NCI-H1105 treated with DMSO at 0.1 percent for 48 hours (cell line): Measurements from ENCODE around the gene LRRC17.

ENCODE experiments used
- DNase-seq: peaks from one replicate; lab custom pipeline; 2025; lab: John Stamatoyannopoulos, UW

Gene LRRC17

DNA sequence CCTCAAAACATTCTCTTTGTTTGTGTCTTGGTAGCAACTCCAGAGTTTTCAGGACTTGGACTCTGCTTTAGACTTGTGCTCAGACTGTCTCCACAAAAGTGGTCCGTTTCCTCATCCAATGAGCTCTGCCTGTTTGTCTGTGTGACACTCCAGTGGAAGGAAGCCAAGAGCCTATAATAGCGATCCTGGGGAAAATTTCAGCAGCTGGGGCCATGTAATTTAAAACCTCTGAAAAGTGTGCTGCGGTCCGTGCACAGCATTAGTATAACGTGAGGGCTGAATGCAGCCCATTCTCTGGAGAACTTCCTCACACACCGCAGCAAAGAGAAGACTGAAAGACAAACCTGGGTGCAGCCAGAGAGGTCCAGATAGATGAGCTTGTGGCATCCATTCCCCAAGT is at the start of gene LRRC17:
TSS of gene LRRC17 (plus strand) at position 259 of the 400 bp plus-strand sequence. CDS start 20,914 bp downstream, outside the sequence.
- peak; percentile 91 for DNase-seq

DNA sequence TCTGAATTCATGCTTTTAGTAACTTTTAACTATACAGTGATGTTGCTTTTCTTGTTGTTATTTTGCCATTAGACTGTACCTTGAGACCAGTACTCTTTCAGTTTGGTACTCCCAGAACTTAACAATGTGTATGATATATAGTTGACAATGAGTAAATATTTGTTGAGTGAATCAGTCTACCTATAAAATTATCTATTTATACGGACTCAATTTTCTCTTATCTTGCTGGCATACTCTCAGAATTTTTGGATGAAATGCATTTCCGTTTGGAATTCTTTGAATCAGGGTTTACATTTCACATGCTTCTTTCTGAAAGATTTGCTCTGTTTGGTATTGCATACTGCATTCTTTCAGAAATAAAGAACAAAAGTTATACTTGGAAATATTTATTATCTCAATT is 47.8 kb upstream of the LRRC17 start:
- DNase-seq, result no peak

DNA sequence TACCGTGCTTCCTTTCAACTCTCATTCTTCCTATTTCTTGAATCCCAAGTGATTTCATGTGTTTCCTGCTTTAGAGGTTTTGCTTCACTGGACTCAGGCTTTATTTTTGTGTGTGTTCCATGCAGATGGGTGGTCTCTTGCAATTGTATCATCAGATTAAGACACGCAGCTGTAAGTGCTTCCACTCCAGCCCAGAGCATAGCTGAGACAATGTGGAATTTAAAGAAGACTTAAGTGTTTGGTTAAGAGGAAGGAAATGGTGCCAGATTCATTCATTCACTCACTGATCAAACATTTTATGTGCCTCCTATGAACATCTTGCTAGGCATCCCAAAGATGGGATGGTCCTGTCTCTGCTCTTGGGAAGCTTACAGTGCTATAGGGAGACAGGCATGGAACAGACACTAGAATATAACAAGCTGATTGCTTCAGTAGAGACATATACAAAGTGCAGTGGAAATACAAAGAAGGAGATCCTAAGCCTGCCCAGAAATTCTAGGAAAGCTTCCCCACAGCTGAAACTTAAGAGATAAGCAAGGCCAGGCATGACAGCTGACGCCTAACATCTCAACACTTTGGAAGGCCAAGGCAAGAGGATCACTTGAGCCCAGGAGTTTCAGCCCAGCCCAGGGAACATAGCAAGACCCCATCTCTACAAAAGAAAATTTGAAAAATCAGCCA is 46.1 kb upstream of the LRRC17 start:
- DNase-seq, result no peak

DNA sequence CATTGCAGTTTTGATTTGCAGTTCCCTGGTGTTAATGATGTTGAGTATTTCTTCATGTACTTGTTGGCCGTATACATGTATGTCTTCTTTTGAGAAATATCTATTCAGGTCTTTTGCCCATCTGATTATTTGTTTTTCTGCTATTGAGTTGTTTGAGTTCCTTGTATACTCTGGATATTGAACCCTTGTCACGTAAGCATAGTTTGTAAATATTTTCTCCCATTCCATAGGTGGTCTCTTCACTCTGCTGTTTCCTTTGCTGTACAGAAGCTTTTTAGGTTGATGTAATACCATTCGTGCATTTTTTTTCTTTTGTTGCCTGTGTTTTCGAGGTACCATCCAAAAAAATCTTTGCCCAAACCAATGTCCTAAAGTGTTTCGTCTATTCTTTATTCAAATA is 43.6 kb upstream of the LRRC17 start:
- DNase-seq, result no peak

- DNase-seq, result no peak
These were observed 40.3 kb upstream of the LRRC17 start for GRCh38 chr7:102872460-102872859.

DNA sequence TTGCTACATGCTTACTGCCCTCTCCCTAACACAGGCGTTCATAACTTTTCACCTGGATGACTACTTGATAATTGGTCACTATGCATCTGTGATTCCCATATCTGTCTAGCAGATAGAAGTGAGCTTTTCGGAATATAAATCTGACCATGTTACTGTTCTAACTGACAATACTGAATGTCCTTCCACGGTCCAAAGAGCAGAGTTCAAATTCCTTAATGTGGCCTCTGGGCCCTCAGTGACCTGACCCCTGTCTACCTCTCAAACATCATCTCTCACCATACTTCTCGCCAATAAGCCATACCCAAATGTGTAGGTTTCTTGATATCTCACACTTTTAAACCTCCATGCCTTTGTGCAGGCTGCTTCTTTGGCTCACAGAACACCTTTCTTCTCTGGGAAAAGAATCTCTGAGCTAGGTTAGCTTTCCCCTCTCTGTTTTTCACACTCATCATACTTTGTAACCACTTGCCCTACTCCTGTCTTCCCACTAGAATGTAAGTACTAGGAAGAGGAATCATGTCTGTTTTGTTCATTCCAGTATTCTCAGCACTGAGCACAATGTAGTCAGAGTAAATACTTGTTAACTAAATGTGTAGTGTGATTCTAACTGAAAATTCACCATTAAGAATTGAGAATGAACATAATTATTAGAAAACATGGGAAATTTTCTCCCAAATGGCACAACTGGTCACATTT is 39.2 kb upstream of the LRRC17 start:
- DNase-seq, result no peak

DNA sequence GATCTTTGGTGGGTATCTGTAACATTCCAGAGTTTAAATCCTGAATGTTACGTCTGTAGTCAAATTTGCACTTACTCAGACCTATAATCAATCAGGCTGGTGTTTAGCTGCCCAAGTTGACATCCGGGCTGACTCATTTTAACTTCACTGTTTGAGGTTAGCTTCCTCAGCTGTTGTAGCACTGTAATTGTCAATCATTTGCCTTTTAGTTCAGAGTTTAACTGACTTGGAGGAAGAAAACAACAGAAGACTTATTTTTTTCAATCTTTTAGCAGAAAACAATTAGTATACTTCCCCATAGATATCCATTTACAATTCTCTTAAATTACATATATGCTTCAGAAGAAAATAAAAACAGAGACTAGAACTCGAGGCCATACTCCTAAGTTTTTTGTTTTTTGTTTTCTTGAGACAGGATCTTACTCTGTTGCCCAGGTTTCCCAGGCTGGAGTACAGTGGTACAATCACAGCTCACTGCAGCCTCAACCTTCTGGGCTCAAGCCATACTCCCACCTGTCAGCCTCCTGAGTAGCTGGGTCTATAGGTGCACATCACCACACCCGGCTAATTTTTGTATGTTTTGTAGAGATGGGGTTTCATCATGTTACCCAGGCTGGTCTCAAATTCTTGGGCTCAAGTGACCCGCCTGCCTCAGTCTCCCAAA is 38.5 kb upstream of the LRRC17 start:
- no peak for DNase-seq

GRCh38 chr7:102874966-102875365 is 37.8 kb upstream of the LRRC17 start:
- no peak for DNase-seq

GRCh38 chr7:102875700-102876295 is 37.0 kb upstream of the LRRC17 start:
- no peak for DNase-seq

DNA sequence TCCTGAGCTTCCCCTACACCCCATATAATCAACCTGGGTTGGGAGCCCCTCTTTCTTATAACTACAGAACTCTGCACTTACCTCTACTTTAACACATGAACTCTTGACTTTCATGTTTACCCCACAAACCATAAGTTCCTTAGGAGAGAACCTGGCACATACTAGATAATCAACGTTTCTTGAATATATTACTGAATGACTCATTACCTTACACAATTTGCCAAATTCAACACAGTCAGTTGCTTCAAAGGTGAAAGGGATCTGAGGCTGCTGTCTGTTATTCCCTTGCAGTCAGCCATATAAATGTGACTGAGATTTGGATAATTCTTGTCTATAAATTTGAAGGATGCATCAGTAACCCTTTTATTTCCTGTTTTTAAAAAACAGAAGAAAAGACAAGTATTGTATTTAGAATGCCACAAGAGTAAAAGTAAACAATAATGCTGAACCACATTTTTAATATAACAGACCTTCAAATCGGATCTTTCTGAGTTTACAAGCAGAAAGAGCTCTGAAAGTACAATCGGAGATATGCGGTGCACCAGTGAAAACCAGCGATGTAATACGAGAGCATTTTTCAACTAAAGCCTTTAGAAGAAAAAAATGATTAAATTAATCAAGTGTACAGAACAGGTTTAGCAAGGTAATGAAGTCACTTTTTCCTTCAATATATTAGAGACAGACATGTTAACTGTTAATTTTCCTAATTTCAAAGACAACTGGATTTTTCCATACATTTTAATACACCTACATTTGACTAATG is 29.5 kb upstream of the LRRC17 start:
- no peak for DNase-seq

GRCh38 chr7:102888561-102889233 is 24.1 kb upstream of the LRRC17 start:
- DNase-seq, result no peak

DNA sequence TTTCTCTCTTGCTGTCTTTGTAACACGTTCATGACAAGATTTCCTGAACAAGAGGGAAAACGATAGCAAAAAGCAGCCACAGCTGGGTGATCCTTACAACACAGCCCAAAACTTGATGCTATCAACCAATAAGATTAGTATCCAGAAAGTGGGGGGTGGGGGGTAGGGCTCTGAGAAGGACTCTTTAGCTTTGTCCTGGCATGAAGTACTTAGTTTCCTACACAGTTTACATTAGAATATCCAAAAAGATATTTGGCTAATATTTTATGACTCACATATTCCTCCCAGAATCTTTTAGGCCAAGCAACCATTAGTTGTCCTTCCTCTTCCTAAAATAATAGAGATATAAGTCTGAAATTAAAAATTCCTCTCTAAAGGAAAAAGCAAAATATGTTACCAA is 22.9 kb upstream of the LRRC17 start:
- DNase-seq, result no peak

- DNase-seq, result no peak
These were observed 22.4 kb upstream of the LRRC17 start for GRCh38 chr7:102890292-102890970.

DNA sequence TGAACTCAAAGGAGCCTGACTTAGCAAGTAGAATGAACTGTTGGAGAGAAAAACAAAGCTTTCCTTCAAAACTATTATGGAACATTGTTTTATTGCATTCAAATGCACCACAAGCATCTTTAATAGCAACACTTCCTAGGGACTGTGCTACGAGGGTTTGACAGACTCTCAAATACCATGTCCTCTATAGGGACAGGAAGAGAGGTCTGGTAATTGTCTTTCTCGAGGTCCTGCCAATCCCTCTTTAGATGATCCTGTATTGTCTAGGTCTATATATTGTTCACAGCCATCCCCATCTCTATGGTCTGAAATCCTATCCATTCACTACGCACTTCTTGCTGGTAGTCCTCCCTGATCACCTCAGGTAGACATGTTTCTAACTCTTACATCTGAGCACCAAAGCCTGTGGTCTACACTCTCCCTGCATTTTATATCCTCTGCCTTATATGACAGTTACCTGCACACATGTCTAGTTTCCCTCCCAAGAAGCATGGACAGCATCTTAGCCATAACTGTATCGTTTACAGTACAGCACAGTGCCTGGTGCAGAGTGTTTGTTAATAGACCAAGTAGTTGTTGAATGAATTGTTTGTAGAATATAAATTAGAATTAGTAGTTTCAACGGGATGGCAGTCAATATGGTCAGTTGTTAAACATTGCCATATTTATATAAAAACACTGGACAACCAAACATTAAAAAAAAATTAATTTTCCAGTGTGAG is 21.7 kb upstream of the LRRC17 start:
- no peak for DNase-seq

DNA sequence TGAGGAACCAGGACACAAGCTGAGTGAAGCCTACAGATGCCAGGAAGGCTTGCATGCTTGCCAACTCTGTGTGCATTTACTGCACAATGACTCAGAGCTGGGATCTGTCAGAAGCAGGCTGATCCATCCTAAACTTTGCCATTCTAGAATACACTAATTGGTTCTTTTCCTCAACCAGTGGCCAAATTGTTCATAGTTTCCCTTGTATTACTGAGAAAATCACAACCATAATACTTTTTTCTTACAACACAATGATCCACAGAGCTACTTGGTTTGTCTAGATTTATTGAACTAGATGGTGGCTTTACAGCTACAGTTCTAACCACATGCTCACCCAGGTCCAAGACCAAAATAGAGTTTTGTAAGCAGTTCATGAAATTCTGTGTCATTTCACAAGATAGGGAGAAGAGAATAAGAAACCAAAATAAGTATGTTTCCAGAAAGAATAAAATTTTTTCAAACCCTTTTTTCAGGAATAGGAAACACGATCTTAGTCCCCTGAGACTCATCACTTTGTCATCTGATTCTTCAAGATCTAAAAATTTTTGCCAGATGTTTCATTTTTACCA is 21.0 kb upstream of the LRRC17 start:
- DNase-seq, result no peak

- no peak for DNase-seq
These were observed 20.0 kb upstream of the LRRC17 start for GRCh38 chr7:102892631-102893278.

- DNase-seq, result no peak
These were observed 17.2 kb upstream of the LRRC17 start for GRCh38 chr7:102895602-102896001.

DNA sequence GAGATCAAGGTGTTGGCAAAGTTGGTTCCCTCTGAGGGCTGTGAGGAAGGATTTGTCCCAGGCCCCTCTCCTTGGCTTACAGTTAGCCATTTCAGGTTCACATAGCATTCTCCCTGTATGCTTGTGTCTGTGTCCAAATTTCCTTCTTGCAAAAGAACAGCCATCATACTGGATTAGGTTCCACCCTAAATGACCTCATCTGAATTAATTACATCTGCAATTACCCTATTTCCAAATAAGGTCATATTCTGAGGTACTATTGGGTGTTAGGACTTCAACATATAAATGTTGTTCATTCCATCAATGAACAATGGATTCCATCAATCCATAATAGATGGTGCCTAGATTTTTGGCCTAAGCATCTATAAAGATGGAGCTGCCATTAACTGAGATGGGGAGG is 16.2 kb upstream of the LRRC17 start:
- DNase-seq, result no peak

DNA sequence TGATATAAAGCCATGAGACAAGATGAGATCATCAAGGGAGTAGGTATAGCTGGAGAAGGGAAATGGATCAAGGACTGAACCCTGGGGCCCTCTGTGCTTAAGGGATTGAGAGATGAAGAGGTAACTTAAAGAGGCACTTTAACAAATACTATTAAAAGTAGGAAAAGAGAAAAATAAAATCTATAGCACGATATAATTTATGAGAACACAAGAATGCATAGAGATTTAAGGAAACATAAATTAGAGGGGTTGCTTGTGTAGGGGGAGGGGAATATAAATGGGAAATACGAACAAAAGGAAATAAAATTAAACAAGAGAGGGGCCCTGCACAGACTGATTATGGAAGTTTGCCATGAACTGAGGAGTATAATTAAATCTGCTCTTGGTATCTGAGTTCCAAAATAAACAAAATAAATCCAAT is 15.6 kb upstream of the LRRC17 start:
- DNase-seq, result peak; percentile 60
